ENCODE measurements around the gene KAT6B. TPM values are rescaled to one million over a fixed set of nuclear protein-coding genes. Genes with fewer than 3 reads are reported as not detected.

KAT6B gene
- total RNA-seq, 2 donors from 2014 or later: 25.3 to 39.1 TPM

- Histone ChIP-seq H3K9me3 (ENCODE audit: control insufficient read depth, low read length) (no peaks in the 10 kb centered on the region), H3K4me3 (ENCODE audit: low read length) (no peak overlapping the region), H3K4me1 (ENCODE audit: control insufficient read depth, insufficient read depth, low read length) (peaks cover 11% of the 10 kb centered on the region), H3K36me3 (ENCODE audit: control insufficient read depth, insufficient read depth, low read length) (no peaks in the 10 kb centered on the region), H3K9ac (ENCODE audit: extremely low read depth, low read length, poor library complexity, severe bottlenecking) (no peak overlapping the region), H3K27me3 (ENCODE audit: control insufficient read depth, insufficient read depth, low read length, poor library complexity, severe bottlenecking) (no peaks in the 10 kb centered on the region), H3K27ac (ENCODE audit: low read depth, low read length) (no peak overlapping the region)
- Mint-ChIP-seq H3K36me3 (ENCODE audit: low read depth) (peaks cover 8% of the 10 kb centered on the region), H3K27me3 (ENCODE audit: insufficient read depth) (no peaks in the 10 kb centered on the region), H3K4me1 (peaks cover 18% of the 10 kb centered on the region), H3K4me3 (no peak overlapping the region), H3K27ac (no peak overlapping the region), H3K9me3 (no peaks in the 10 kb centered on the region)
- no peak for DNase-seq
- no peak for TF ChIP-seq CTCF (conservative IDR thresholded peaks at IDR 0.05)
Measured at GRCh38 chr10:75013007-75013406, 186.6 kb downstream of the KAT6B start.

- H3K9me3 ChIP-seq (ENCODE audit: control insufficient read depth, low read length): no peaks in the 10 kb centered on the region
- no peak overlapping the region for H3K27ac ChIP-seq (ENCODE audit: low read depth, low read length)
- Mint-ChIP-seq H3K4me1 (peaks cover 21% of the 10 kb centered on the region), H3K27me3 (ENCODE audit: insufficient read depth) (no peaks in the 10 kb centered on the region), H3K36me3 (ENCODE audit: low read depth) (peaks cover 8% of the 10 kb centered on the region), H3K27ac (no peak overlapping the region), H3K9me3 (no peaks in the 10 kb centered on the region), H3K4me3 (no peak overlapping the region)
- 92% methylated on average over 2 of the region's 2 CpGs; no CpG with 5 or more reads in 1 of the 2 experiments for WGBS, 2 experiments (ENCODE audit: insufficient coverage in 1 of 2, insufficient read length in 1 of 2)
- peaks cover 16% of the 10 kb centered on the region for H3K4me1 ChIP-seq (ENCODE audit: control insufficient read depth, insufficient read depth, low read length)
- no peak overlapping the region for H3K9ac ChIP-seq (ENCODE audit: extremely low read depth, low read length, poor library complexity, severe bottlenecking)
- H3K27me3 ChIP-seq (ENCODE audit: control insufficient read depth, insufficient read depth, low read length, poor library complexity, severe bottlenecking): no peaks in the 10 kb centered on the region
- no peak overlapping the region for H3K4me3 ChIP-seq (ENCODE audit: low read length)
- H3K36me3 ChIP-seq (ENCODE audit: control insufficient read depth, insufficient read depth, low read length): no peaks in the 10 kb centered on the region
- DNase-seq: no peak
- no peak for TF ChIP-seq CTCF (conservative IDR thresholded peaks at IDR 0.05)
Measured at GRCh38 chr10:75013522-75013921, 187.1 kb downstream of the KAT6B start.

- no peaks in the 10 kb centered on the region for H3K27me3 Mint-ChIP-seq (ENCODE audit: insufficient read depth)
- no peaks in the 10 kb centered on the region for H3K9me3 Mint-ChIP-seq
- Histone ChIP-seq H3K9me3 (ENCODE audit: control insufficient read depth, low read length) (no peaks in the 10 kb centered on the region), H3K36me3 (ENCODE audit: control insufficient read depth, insufficient read depth, low read length) (no peaks in the 10 kb centered on the region), H3K27me3 (ENCODE audit: control insufficient read depth, insufficient read depth, low read length, poor library complexity, severe bottlenecking) (no peaks in the 10 kb centered on the region), H3K9ac (ENCODE audit: extremely low read depth, low read length, poor library complexity, severe bottlenecking) (no peak overlapping the region), H3K27ac (ENCODE audit: low read depth, low read length) (no peak overlapping the region), H3K4me1 (ENCODE audit: control insufficient read depth, insufficient read depth, low read length) (peaks cover 24% of the 10 kb centered on the region), H3K4me3 (ENCODE audit: low read length) (no peak overlapping the region)
- H3K27ac Mint-ChIP-seq: no peak overlapping the region
- no peak overlapping the region for H3K4me3 Mint-ChIP-seq
- H3K36me3 Mint-ChIP-seq (ENCODE audit: low read depth): peaks cover 8% of the 10 kb centered on the region
- 92 to 100% methylated on average over 6 of the region's 6 CpGs for WGBS, 2 experiments (ENCODE audit: insufficient coverage in 1 of 2, insufficient read length in 1 of 2)
- TF ChIP-seq CTCF (conservative IDR thresholded peaks at IDR 0.05): no peak
- peaks cover 32% of the 10 kb centered on the region for H3K4me1 Mint-ChIP-seq
- no peak for DNase-seq
Measured at GRCh38 chr10:75014516-75015230, 188.3 kb downstream of the KAT6B start.

Data from endodermal cell (in vitro differentiated cells).